Mucosa of descending colon (tissue), 3 donors: ENCODE measurements around the gene GALNT11. TPM values are rescaled to one million over a fixed set of nuclear protein-coding genes. Genes with fewer than 3 reads are reported as not detected.
"Not testable (repeated sequence)": the region's sequence is repeated elsewhere in the genome, so short reads cannot be mapped to it uniquely, and the experiment has no call there.

Experiments used
- ATAC-seq: fragments of 200-7000 bp; cut with Tn5 transposase; one replicate; pipeline ENCODE4 v1.9.1; 2020; ENCODE audit warnings: mild to moderate bottlenecking, moderate library complexity
- DNase-seq, 3 donors: peaks; one replicate each; pipeline ENCODE4 v3.0.0-alpha.2; 2020
- H3K36me3 ChIP-seq: fragments of 200-600 bp; one replicate; pipeline ENCODE4 v1.8.0; 2021; ENCODE audit warnings: low read depth, mild to moderate bottlenecking
- H3K4me1 ChIP-seq: fragments of 200-600 bp; one replicate; pipeline ENCODE4 v1.8.0; 2021; ENCODE audit warnings: low read depth, mild to moderate bottlenecking
- H3K4me3 ChIP-seq: fragments of 200-600 bp; one replicate; pipeline ENCODE4 v1.8.0; 2021; ENCODE audit warnings: mild to moderate bottlenecking
- H3K9me3 ChIP-seq: fragments of 200-600 bp; one replicate; pipeline ENCODE4 v1.8.0; 2021; ENCODE audit warnings: mild to moderate bottlenecking
- intact Hi-C, 2 donors: fragments of 100-400 bp; cut with DNase I in 1 of 2; cut with micrococcal nuclease in 1 of 2; formaldehyde crosslinking; loops; one replicate each; pipeline versions ENCODE4 v1.11.0 to v1.11.1; 2022; cut with DNase I, micrococcal nuclease
- total RNA-seq, 3 donors: library from RNA; stranded (reverse); fragmentation: NEBNext Ultra II Directional in 2 of 3; extraction: Animal tissue kit (Norgen Biotek cat#: 25700) in 2 of 3; gene quantifications; one replicate each; pipeline versions ENCODE4 v1.2.1 to v1.2.4, GENCODE V29; 2021 to 2023
- TF ChIP-seq, protein P1 (sequence below): fragments of 200-600 bp; IDR thresholded peaks from one replicate; pipeline ENCODE4 v1.8.0; 2022; ENCODE audit warnings: antibody characterized with exemption, mild to moderate bottlenecking
- donor health status: DM: no; HTN: no; CAD: no; lungs with moderate emphysema.
- donor health status: DM: no; HTN: no; CAD: no.
- donor health status: DM: no; HTN: yes; CAD: no.

Gene GALNT11
- total RNA-seq, 3 donors from 2014 or later = 16.2 to 29.3 (median 21.9) TPM

DNA sequence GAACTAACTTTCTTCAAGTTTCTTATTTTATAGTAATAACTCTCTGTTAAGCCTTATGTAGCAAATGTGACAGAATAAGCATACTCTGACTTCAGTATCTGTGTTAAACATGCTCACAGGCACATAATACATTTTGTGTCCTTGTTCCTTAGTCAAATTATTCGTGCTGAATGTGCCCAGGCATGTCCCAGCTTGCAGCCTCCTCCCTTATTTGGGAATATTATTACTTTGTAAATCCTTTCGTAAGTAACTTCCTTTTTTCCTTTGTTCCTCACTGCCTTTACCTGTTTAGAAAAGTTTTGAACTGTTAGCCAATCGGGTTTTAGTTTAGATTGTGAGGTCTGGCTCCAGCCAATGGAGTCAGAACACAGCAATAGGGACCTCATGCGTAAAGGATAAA lies 46.9 kb downstream of the GALNT11 start:
- H3K4me1 ChIP-seq = peaks cover 8% of the 10 kb centered on the region
- intact Hi-C loops = no loop called here
- TF ChIP-seq, protein P1, sequence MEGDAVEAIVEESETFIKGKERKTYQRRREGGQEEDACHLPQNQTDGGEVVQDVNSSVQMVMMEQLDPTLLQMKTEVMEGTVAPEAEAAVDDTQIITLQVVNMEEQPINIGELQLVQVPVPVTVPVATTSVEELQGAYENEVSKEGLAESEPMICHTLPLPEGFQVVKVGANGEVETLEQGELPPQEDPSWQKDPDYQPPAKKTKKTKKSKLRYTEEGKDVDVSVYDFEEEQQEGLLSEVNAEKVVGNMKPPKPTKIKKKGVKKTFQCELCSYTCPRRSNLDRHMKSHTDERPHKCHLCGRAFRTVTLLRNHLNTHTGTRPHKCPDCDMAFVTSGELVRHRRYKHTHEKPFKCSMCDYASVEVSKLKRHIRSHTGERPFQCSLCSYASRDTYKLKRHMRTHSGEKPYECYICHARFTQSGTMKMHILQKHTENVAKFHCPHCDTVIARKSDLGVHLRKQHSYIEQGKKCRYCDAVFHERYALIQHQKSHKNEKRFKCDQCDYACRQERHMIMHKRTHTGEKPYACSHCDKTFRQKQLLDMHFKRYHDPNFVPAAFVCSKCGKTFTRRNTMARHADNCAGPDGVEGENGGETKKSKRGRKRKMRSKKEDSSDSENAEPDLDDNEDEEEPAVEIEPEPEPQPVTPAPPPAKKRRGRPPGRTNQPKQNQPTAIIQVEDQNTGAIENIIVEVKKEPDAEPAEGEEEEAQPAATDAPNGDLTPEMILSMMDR = no peak
- H3K36me3 ChIP-seq = no peaks in the 10 kb centered on the region
- H3K9me3 ChIP-seq = no peaks in the 10 kb centered on the region
- H3K4me3 ChIP-seq = no peak overlapping the region
- no peak for DNase-seq
- no peak for ATAC-seq

DNA sequence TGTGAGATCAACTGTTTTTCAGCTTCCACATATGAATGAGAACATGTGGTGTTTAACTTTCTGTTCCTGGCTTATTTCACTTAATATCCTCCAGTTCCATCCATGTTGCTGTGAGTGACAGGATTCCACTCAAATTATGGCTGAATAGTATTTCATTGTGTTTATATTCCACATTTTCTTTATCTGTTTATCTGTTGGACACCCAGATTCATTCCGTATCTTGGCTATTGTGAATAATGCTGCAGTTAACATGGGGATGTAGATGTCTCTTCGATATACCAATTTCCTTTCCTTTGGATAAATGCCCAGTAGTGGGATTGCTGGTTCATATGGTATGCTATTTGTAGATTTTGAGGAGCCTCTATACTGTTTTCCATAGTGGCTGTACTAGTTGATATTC lies 47.9 kb downstream of the GALNT11 start:
- DNase-seq (no peak), ATAC-seq (no peak)
- TF ChIP-seq, protein P1 = no peak
- Histone ChIP-seq H3K4me3 (no peak overlapping the region), H3K36me3 (no peaks in the 10 kb centered on the region), H3K9me3 (no peaks in the 10 kb centered on the region), H3K4me1 (peaks cover 8% of the 10 kb centered on the region)
- intact Hi-C loops = no loop called here

DNA sequence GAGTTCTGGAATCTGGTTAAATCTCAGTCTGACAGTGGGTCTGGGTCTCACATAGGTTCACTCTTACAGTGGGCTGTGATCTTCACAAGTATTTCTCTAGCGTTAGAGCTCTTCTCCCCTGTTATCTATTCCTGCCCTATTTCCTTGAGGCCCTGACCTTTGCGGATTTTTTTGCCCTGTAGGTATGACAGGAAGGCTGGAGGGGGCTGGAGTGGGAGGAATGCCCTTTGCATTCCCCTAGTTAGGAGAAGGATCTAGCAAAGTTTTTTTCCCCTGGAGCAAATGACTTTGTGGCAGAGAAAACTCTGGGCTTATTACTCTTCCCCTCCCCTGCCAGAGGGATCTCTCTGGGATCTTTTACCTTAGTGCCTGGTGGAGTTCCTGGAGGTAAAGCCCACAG lies 49.2 kb downstream of the GALNT11 start:
- intact Hi-C loops = no loop called here
- TF ChIP-seq, protein P1 = no peak
- DNase-seq (no peak), ATAC-seq (no peak)
- no peak overlapping the region for H3K4me3 ChIP-seq
- H3K9me3 ChIP-seq = no peaks in the 10 kb centered on the region
- no peaks in the 10 kb centered on the region for H3K36me3 ChIP-seq
- H3K4me1 ChIP-seq = peaks cover 8% of the 10 kb centered on the region

DNA sequence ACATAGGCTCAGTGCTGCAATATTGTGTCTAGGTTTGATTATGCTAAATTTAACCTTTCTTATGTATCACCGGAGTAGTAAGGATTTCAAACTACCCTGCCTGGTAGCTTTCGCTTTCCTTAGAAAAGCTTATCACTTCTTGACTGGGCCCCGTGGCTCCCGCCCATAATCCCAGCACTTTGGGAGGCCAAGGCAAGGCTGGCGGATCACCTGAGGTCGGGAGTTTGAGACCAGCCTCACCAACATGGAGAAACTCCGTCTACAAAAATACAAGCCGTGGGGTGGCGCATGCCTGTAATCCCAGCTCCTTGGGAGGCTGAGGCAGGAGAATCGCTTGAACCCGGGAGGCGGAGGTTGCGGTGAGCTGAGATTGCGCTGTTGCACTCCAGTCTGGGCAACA lies 49.9 kb downstream of the GALNT11 start:
- H3K4me1 ChIP-seq, H3K9me3 ChIP-seq, H3K4me3 ChIP-seq, ATAC-seq, DNase-seq, intact Hi-C loops, H3K36me3 ChIP-seq: not testable (repeated sequence)

DNA sequence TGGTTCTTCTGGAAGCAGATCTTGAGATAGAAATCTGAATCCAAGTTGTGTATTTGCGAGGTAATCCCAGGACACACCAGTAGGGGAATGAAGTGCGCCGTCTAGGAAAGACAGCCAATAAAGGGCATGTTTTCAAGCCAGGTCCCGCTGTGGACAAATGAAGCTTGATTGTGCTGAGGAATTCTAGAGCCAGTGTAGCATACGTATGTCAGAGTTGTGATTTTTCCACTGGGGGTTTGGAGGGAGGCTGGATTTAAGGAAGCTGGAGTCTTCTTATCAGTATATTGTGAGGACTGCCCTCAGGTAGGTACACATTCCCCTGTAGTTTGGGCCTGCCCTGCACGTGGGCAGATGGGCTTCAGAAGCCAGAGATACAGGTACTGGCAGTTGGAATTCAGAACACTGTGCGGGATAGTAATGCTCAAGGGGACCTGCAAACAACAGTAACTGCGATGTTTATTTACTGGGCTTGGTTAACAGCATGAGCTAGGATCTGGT lies 50.9 kb downstream of the GALNT11 start:
- ATAC-seq = peak; percentile 89
- DNase-seq = peak in 1 of 3 donors; percentile 73

More for the DNA sequence above, 50.9 kb downstream of the GALNT11 start:
- no peak overlapping the region for H3K4me3 ChIP-seq
- intact Hi-C loops = no loop called here
- TF ChIP-seq, protein P1 = peak; percentile 19
- no peaks in the 10 kb centered on the region for H3K36me3 ChIP-seq
- peaks cover 8% of the 10 kb centered on the region for H3K4me1 ChIP-seq
- H3K9me3 ChIP-seq = no peaks in the 10 kb centered on the region
